ENCODE data around the gene C5orf24. TPM values are rescaled to one million over a fixed set of nuclear protein-coding genes. Genes with fewer than 3 reads are reported as not detected.

C5orf24 gene
- total RNA-seq, 1 experiment from 2014 or later: 22.5 TPM

DNA sequence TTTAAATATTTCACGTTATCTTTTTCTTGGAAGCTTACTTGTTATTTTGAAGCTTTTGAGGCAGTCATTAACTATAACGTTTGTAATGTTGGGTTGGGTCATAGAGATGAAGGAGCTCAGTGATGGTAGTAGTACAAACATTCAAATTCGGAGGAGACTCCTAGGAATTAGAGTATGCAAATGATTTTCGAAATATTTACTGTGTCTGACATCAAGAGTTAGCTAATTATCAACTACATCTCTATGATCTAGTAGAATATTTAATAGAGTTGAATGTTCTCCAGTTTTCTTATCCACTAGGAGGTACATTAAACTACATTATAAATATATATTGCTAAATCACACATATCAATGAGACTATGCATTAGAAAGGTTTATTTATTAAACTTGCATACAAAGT lies 28.8 kb upstream of the C5orf24 start:
- Histone ChIP-seq H3T11ph (ENCODE audit: low read length) (no peak overlapping the region), H3K14ac (ENCODE audit: insufficient read depth, low read length) (no peak overlapping the region), H2BK120ac (ENCODE audit: low read depth, low read length, poor library complexity, severe bottlenecking) (no peak overlapping the region), H2BK5ac (ENCODE audit: insufficient read length, low read length) (no peak overlapping the region), H3K23ac (ENCODE audit: insufficient read length, low read depth, low read length) (no peak overlapping the region), H3K27ac (ENCODE audit: insufficient read length, low read depth, low read length) (no peak overlapping the region), H3K4ac (ENCODE audit: low read depth, low read length) (no peak overlapping the region), H3K4me1 (ENCODE audit: insufficient read depth, low read length) (no peaks in the 10 kb centered on the region), H2BK12ac (ENCODE audit: insufficient read length, low read depth, low read length) (no peak overlapping the region), H4K20me1 (ENCODE audit: control insufficient read depth, insufficient read depth, insufficient read length) (no peaks in the 10 kb centered on the region), H4K5ac (ENCODE audit: insufficient read length, low read depth, low read length) (no peak overlapping the region), H3K23me2 (ENCODE audit: insufficient read length, low read depth, low read length, poor library complexity, severe bottlenecking) (no peaks in the 10 kb centered on the region), H3K4me2 (ENCODE audit: insufficient read depth, insufficient read length, low read length) (no peak overlapping the region), H3K27me3 (ENCODE audit: insufficient read depth, low read length) (no peaks in the 10 kb centered on the region), H2BK20ac (ENCODE audit: low read depth, low read length, poor library complexity, severe bottlenecking) (no peak overlapping the region), H3K56ac (ENCODE audit: insufficient read length, low read depth, low read length) (no peak overlapping the region), H3K18ac (ENCODE audit: insufficient read length, low read depth, low read length) (no peak overlapping the region), H3K9ac (ENCODE audit: extremely low read depth, insufficient read length, low read length) (no peak overlapping the region), H3K79me1 (ENCODE audit: insufficient read depth, low read depth, low read length, poor library complexity, severe bottlenecking) (peaks cover 3% of the 10 kb centered on the region), H3K79me2 (ENCODE audit: insufficient read depth, low read length) (no peaks in the 10 kb centered on the region), H4K91ac (ENCODE audit: insufficient read length, low read depth, low read length) (no peak overlapping the region), H2BK15ac (ENCODE audit: low read depth, low read length) (no peak overlapping the region), H3K9me3 (ENCODE audit: control insufficient read depth, low read depth, low read length) (no peaks in the 10 kb centered on the region), H2AFZ (ENCODE audit: low read length) (no peak overlapping the region), H4K8ac (replicated peaks; ENCODE audit: insufficient read length, low read depth, low read length) (no peak overlapping the region), H2AK5ac (ENCODE audit: insufficient read length, low read length) (no peak overlapping the region)
- H3K4me3 Mint-ChIP-seq: no peak overlapping the region
- no peaks in the 10 kb centered on the region for H3K27me3 Mint-ChIP-seq (ENCODE audit: low read depth)
- H3K4me1 Mint-ChIP-seq: no peaks in the 10 kb centered on the region
- TF ChIP-seq, protein P1, sequence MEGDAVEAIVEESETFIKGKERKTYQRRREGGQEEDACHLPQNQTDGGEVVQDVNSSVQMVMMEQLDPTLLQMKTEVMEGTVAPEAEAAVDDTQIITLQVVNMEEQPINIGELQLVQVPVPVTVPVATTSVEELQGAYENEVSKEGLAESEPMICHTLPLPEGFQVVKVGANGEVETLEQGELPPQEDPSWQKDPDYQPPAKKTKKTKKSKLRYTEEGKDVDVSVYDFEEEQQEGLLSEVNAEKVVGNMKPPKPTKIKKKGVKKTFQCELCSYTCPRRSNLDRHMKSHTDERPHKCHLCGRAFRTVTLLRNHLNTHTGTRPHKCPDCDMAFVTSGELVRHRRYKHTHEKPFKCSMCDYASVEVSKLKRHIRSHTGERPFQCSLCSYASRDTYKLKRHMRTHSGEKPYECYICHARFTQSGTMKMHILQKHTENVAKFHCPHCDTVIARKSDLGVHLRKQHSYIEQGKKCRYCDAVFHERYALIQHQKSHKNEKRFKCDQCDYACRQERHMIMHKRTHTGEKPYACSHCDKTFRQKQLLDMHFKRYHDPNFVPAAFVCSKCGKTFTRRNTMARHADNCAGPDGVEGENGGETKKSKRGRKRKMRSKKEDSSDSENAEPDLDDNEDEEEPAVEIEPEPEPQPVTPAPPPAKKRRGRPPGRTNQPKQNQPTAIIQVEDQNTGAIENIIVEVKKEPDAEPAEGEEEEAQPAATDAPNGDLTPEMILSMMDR (conservative IDR thresholded peaks at IDR 0.05): no peak
- DNase-seq: no peak
- no CpG with 5 or more reads among the region's 4 CpGs for WGBS (ENCODE audit: extremely low coverage, insufficient read length, low lambda C conversion rate)
- H3K9me3 Mint-ChIP-seq: no peaks in the 10 kb centered on the region
- no peak overlapping the region for H3K27ac Mint-ChIP-seq
- H3K36me3 Mint-ChIP-seq (ENCODE audit: insufficient read depth in 1 of 3, low read depth in 3 of 3): peaks cover 38 to 88% (median 79%) of the 10 kb centered on the region in 3 experiments; a peak in 6 of 7 replicates

All from H9 (cell line).